Loucy (cell line): ENCODE results near the gene MYH14.

Source experiments
- H2AFZ ChIP-seq: fragments of 200-600 bp; sonication (generic); 2 replicates; pipeline ENCODE4 v1.6.0; 2016; ENCODE audit warnings: antibody characterized with exemption, mild to moderate bottlenecking, low read length, moderate library complexity
- H3F3A ChIP-seq: fragments of 200-600 bp; 2 replicates; pipeline ENCODE4 v1.6.0; 2016; ENCODE audit warnings: antibody characterized with exemption, low read depth, mild to moderate bottlenecking
- H3K27me3 ChIP-seq: fragments of 200-600 bp; sonication (generic); 2 replicates; pipeline ENCODE4 v1.6.1; 2014; ENCODE audit warnings: low read length, mild to moderate bottlenecking; ENCODE audit not compliant: insufficient read depth, poor library complexity, severe bottlenecking
- H3K36me3 ChIP-seq: fragments of 200-600 bp; sonication (generic); 2 replicates; pipeline ENCODE4 v1.6.1; 2016; ENCODE audit warnings: low read length; ENCODE audit not compliant: insufficient read depth
- H3K4me1 ChIP-seq: fragments of 200-600 bp; sonication (generic); 2 replicates; pipeline ENCODE4 v1.5.1; 2014; ENCODE audit warnings: low read length, mild to moderate bottlenecking; ENCODE audit not compliant: insufficient read depth, poor library complexity, severe bottlenecking
- H3K4me2 ChIP-seq: fragments of 200-600 bp; sonication (generic); 2 replicates; pipeline ENCODE4 v1.6.0; 2014; ENCODE audit warnings: antibody characterized with exemption, low read length, low read depth, mild to moderate bottlenecking; ENCODE audit not compliant: poor library complexity, severe bottlenecking
- H3K4me3 ChIP-seq: fragments of 200-600 bp; sonication (generic); 2 replicates; pipeline ENCODE4 v1.5.1; 2014; ENCODE audit warnings: low read length, mild to moderate bottlenecking, mixed read lengths; ENCODE audit not compliant: poor library complexity, severe bottlenecking
- H3K79me2 ChIP-seq: fragments of 200-600 bp; sonication (generic); 2 replicates; pipeline ENCODE4 v1.6.1; 2014; ENCODE audit warnings: low read length; ENCODE audit not compliant: insufficient read depth
- H3K9ac ChIP-seq: fragments of 200-600 bp; sonication (generic); 2 replicates; pipeline ENCODE4 v1.6.0; 2014; ENCODE audit warnings: mild to moderate bottlenecking, low read depth, low read length, moderate library complexity; ENCODE audit not compliant: poor library complexity, severe bottlenecking
- H3K9me2 ChIP-seq: fragments of 200-600 bp; sonication (generic); replicated peaks from 2 replicates; pipeline ENCODE4 v1.6.1; 2016; ENCODE audit warnings: low read depth, low read length, mixed read lengths
- H3K9me3 ChIP-seq: fragments of 200-600 bp; sonication (generic); 2 replicates; pipeline ENCODE4 v1.6.1; 2014; ENCODE audit warnings: mild to moderate bottlenecking, antibody characterized with exemption, low read length, low read depth; ENCODE audit not compliant: insufficient read depth
- H4K20me1 ChIP-seq: fragments of 200-600 bp; sonication (generic); 2 replicates; pipeline ENCODE4 v1.6.0; 2014; ENCODE audit warnings: antibody characterized with exemption, low read length, mild to moderate bottlenecking; ENCODE audit not compliant: insufficient read depth, poor library complexity, severe bottlenecking
- CTCF ChIP-seq: fragments of 200-600 bp; sonication (generic); conservative IDR thresholded peaks from 2 replicates; pipeline ENCODE4 v1.5.1; 2014; ENCODE audit warnings: mild to moderate bottlenecking, antibody characterized with exemption, low read length
- EZH2phosphoT487 ChIP-seq: fragments of 200-600 bp; IDR thresholded peaks from 2 replicates; pipeline ENCODE4 v1.6.1; 2018; ENCODE audit warnings: antibody characterized with exemption, mild to moderate bottlenecking, moderate library complexity, borderline replicate concordance

MYH14 gene

GRCh38 chr19:50204811-50205675, 1.6 kb downstream of the MYH14 start:
- H3K4me3 ChIP-seq: no peak overlapping the region

GRCh38 chr19:50205681-50206138, 2.3 kb downstream of the MYH14 start:
- H3K9me2 ChIP-seq: no peaks in the 10 kb centered on the region
- H3K4me3 ChIP-seq: no peak overlapping the region
- no peaks in the 10 kb centered on the region for H4K20me1 ChIP-seq
- no peaks in the 10 kb centered on the region for H3K4me1 ChIP-seq
- H3K9ac ChIP-seq: no peak overlapping the region
- H3K79me2 ChIP-seq: no peaks in the 10 kb centered on the region
- H3K27me3 ChIP-seq: no peaks in the 10 kb centered on the region
- H3F3A ChIP-seq: no peaks in the 10 kb centered on the region
- H3K36me3 ChIP-seq: no peaks in the 10 kb centered on the region
- H3K4me2 ChIP-seq: no peak overlapping the region
- no peak for TF ChIP-seq EZH2phosphoT487
- no peak for TF ChIP-seq CTCF
- no peak overlapping the region for H2AFZ ChIP-seq
- H3K9me3 ChIP-seq: no peaks in the 10 kb centered on the region; the same call in 1 of the 2 replicates

More at GRCh38 chr19:50204811-50205675, 1.6 kb downstream of the MYH14 start:
- Histone ChIP-seq H3K4me1 (no peaks in the 10 kb centered on the region), H4K20me1 (no peaks in the 10 kb centered on the region), H3K9me3 (no peaks in the 10 kb centered on the region; the same call in 1 of the 2 replicates), H3K27me3 (no peaks in the 10 kb centered on the region), H3K4me2 (no peak overlapping the region), H3K9me2 (no peaks in the 10 kb centered on the region), H3K9ac (no peak overlapping the region), H2AFZ (no peak overlapping the region), H3K79me2 (no peaks in the 10 kb centered on the region), H3K36me3 (no peaks in the 10 kb centered on the region), H3F3A (no peaks in the 10 kb centered on the region)
- no peak for TF ChIP-seq EZH2phosphoT487
- TF ChIP-seq CTCF: no peak

GRCh38 chr19:50206191-50206590, 2.8 kb downstream of the MYH14 start:
- Histone ChIP-seq H3K27me3 (no peaks in the 10 kb centered on the region), H4K20me1 (no peaks in the 10 kb centered on the region), H2AFZ (no peak overlapping the region), H3K4me2 (no peak overlapping the region), H3K4me3 (no peak overlapping the region), H3F3A (no peaks in the 10 kb centered on the region), H3K9ac (no peak overlapping the region), H3K9me2 (no peaks in the 10 kb centered on the region), H3K9me3 (no peaks in the 10 kb centered on the region; the same call in 1 of the 2 replicates), H3K36me3 (no peaks in the 10 kb centered on the region), H3K79me2 (no peaks in the 10 kb centered on the region), H3K4me1 (no peaks in the 10 kb centered on the region)
- TF ChIP-seq EZH2phosphoT487: no peak
